Hepatocyte (in vitro differentiated cells): Measurements from ENCODE around the gene TMEM238. TPM values are rescaled to one million over a fixed set of nuclear protein-coding genes. Genes with fewer than 3 reads are reported as not detected.

Experiments
- DNase-seq: peaks from one replicate; pipeline ENCODE4 v3.0.0-alpha.2; 2016; ENCODE audit warnings: low spot score
- H2AFZ ChIP-seq: fragments of 200-600 bp; sonication (generic); 2 replicates; pipeline ENCODE4 v1.6.0; 2016; ENCODE audit warnings: antibody characterized with exemption, mild to moderate bottlenecking
- H3K27ac ChIP-seq: fragments of 200-600 bp; sonication (generic); 2 replicates; pipeline ENCODE4 v1.5.1; 2016; ENCODE audit warnings: mild to moderate bottlenecking
- H3K27me3 ChIP-seq: fragments of 200-600 bp; sonication (generic); 2 replicates; pipeline ENCODE4 v1.6.1; 2016
- H3K36me3 ChIP-seq: fragments of 200-600 bp; sonication (generic); replicated peaks from 2 replicates; pipeline ENCODE4 v1.5.1; 2016; ENCODE audit warnings: low read depth; ENCODE audit not compliant: insufficient read depth
- H3K4me1 ChIP-seq: fragments of 200-600 bp; sonication (generic); 2 replicates; pipeline ENCODE4 v1.5.1; 2016; ENCODE audit warnings: mild to moderate bottlenecking, moderate library complexity; ENCODE audit not compliant: insufficient read depth
- H3K4me2 ChIP-seq: fragments of 200-600 bp; sonication (generic); 2 replicates; pipeline ENCODE4 v1.6.0; 2016
- H3K4me3 ChIP-seq: fragments of 200-600 bp; sonication (generic); 2 replicates; pipeline ENCODE4 v1.5.1; 2016; ENCODE audit warnings: mild to moderate bottlenecking
- H3K79me2 ChIP-seq: fragments of 200-600 bp; sonication (generic); 2 replicates; pipeline ENCODE4 v1.6.0; 2017; ENCODE audit warnings: mild to moderate bottlenecking
- H3K9me2 ChIP-seq: fragments of 200-600 bp; sonication (generic); replicated peaks from 2 replicates; pipeline ENCODE4 v1.6.0; 2017; ENCODE audit warnings: mild to moderate bottlenecking; ENCODE audit not compliant: insufficient read depth
- H3K9me3 ChIP-seq: fragments of 200-600 bp; sonication (generic); 2 replicates; pipeline ENCODE4 v1.5.1; 2016; ENCODE audit warnings: low read depth, mild to moderate bottlenecking
- H4K20me1 ChIP-seq: fragments of 200-600 bp; sonication (generic); 2 replicates; pipeline ENCODE4 v1.6.0; 2016; ENCODE audit warnings: mild to moderate bottlenecking; ENCODE audit not compliant: insufficient read depth, poor library complexity, severe bottlenecking
- CTCF ChIP-seq: fragments of 200-600 bp; sonication (generic); IDR thresholded peaks from 2 replicates; pipeline ENCODE4 v1.5.1; 2016; ENCODE audit warnings: antibody characterized with exemption, mild to moderate bottlenecking; ENCODE audit not compliant: poor library complexity
- EZH2 ChIP-seq: fragments of 200-600 bp; sonication (generic); IDR thresholded peaks from 2 replicates; pipeline ENCODE4 v1.6.1; 2016; ENCODE audit warnings: antibody characterized with exemption, mild to moderate bottlenecking, borderline replicate concordance
- EZH2phosphoT487 ChIP-seq: fragments of 200-600 bp; sonication (generic); IDR thresholded peaks from one replicate; pipeline ENCODE4 v1.6.1; 2018; ENCODE audit warnings: antibody characterized with exemption, mild to moderate bottlenecking, low read depth, moderate library complexity; ENCODE audit not compliant: unreplicated experiment, severe bottlenecking
- WGBS: methylation state at CpG from one replicate; pipeline ENCODE4 v1.1.6; 2016; ENCODE audit warnings: low lambda C conversion rate; ENCODE audit errors: missing lambda C conversion rate; 5-methylcytosine and 5-hydroxymethylcytosine counted together
- polyA plus RNA-seq: library from polyadenylated mRNA; unstranded; fragments of >200 nt; fragmentation: Nextera tagmentation; extraction: Ambion mirVana; gene quantifications from 2 replicates; pipeline ENCODE4 v1.2.1, GENCODE V29; 2016
- total RNA-seq: library from RNA; depleted of rRNA; stranded (reverse); fragments of >200 nt; gene quantifications from 2 replicates; pipeline ENCODE4 v1.2.3, GENCODE V29; 2014

Gene TMEM238
- total and polyA plus RNA-seq, 2 experiments from 2014 or later = 9.1 to 29.6 TPM

GRCh38 chr19:55391191-55391670 lies 7.1 kb upstream of the TMEM238 start:
- Histone ChIP-seq H3K36me3 (no peaks in the 10 kb centered on the region), H3K79me2 (peaks cover 34% of the 10 kb centered on the region), H4K20me1 (peaks cover 47% of the 10 kb centered on the region), H3K27ac (no peak overlapping the region), H3K4me3 (no peak overlapping the region), H2AFZ (no peak overlapping the region), H3K9me2 (no peaks in the 10 kb centered on the region), H3K4me1 (peaks cover 23% of the 10 kb centered on the region), H3K9me3 (no peaks in the 10 kb centered on the region), H3K4me2 (no peak overlapping the region), H3K27me3 (no peaks in the 10 kb centered on the region)
- TF ChIP-seq CTCF (no peak), EZH2phosphoT487 (no peak), EZH2 (no peak)
- 91% methylated on average over 12 of the region's 12 CpGs for WGBS
- no peak for DNase-seq

GRCh38 chr19:55390461-55390880 lies 6.4 kb upstream of the TMEM238 start:
- no peaks in the 10 kb centered on the region for H3K36me3 ChIP-seq
- no peak overlapping the region for H3K4me2 ChIP-seq
- H3K79me2 ChIP-seq = peaks cover 38% of the 10 kb centered on the region
- no peaks in the 10 kb centered on the region for H3K9me3 ChIP-seq
- no peak for DNase-seq
- H3K27ac ChIP-seq = no peak overlapping the region
- 73% methylated on average over 7 of the region's 7 CpGs for WGBS
- H3K4me3 ChIP-seq = no peak overlapping the region
- no peak overlapping the region for H2AFZ ChIP-seq
- H3K27me3 ChIP-seq = no peaks in the 10 kb centered on the region
- no peaks in the 10 kb centered on the region for H3K9me2 ChIP-seq
- TF ChIP-seq EZH2phosphoT487 (no peak), CTCF (no peak)
- H4K20me1 ChIP-seq = peaks cover 50% of the 10 kb centered on the region
- H3K4me1 ChIP-seq = peaks cover 23% of the 10 kb centered on the region

GRCh38 chr19:55389386-55390317 lies 5.6 kb upstream of the TMEM238 start:
- no peak overlapping the region for H3K4me3 ChIP-seq
- H3K4me1 ChIP-seq = peaks cover 27% of the 10 kb centered on the region
- DNase-seq = no peak
- no peak for TF ChIP-seq EZH2
- no peak for TF ChIP-seq CTCF
- no peak for TF ChIP-seq EZH2phosphoT487
- H3K9me2 ChIP-seq = no peaks in the 10 kb centered on the region
- no peak overlapping the region for H3K4me2 ChIP-seq
- 89% methylated on average over 21 of the region's 21 CpGs for WGBS
- no peaks in the 10 kb centered on the region for H3K27me3 ChIP-seq
- H2AFZ ChIP-seq = no peak overlapping the region
- H3K79me2 ChIP-seq = peaks cover 38% of the 10 kb centered on the region
- no peaks in the 10 kb centered on the region for H3K36me3 ChIP-seq
- no peaks in the 10 kb centered on the region for H3K9me3 ChIP-seq
- H4K20me1 ChIP-seq = peaks cover 50% of the 10 kb centered on the region
- no peak overlapping the region for H3K27ac ChIP-seq
